ENCODE data around the gene TMC3. TPM values are rescaled to one million over a fixed set of nuclear protein-coding genes. Genes with fewer than 3 reads are reported as not detected.

The TMC3 gene
- total RNA-seq, 1 donor from 2014 or later, result 0.52 TPM

GRCh38 chr15:81375461-81375860 lies 1.4 kb upstream of the TMC3 start:
- FAIRE-seq, result no peak
- H3K27ac Mint-ChIP-seq (ENCODE audit: unreplicated experiment), result no peak overlapping the region
- no peak overlapping the region for H3K4me3 ChIP-seq (ENCODE audit: insufficient read depth, low read depth, low read length)
- no peak for DNase-seq (ENCODE audit: low read depth)
- H3K79me2 ChIP-seq (ENCODE audit: insufficient read depth, low read length), result no peaks in the 10 kb centered on the region
- peaks cover 3% of the 10 kb centered on the region for H3K27me3 Mint-ChIP-seq (ENCODE audit: low read depth, unreplicated experiment)
- H2AFZ ChIP-seq (ENCODE audit: low read depth, low read length), result no peak overlapping the region
- no peaks in the 10 kb centered on the region for H4K20me1 ChIP-seq (ENCODE audit: insufficient read depth, low read length)
- H3K9ac ChIP-seq (ENCODE audit: low read length), result no peak overlapping the region
- H3K4me1 Mint-ChIP-seq (ENCODE audit: low read depth, unreplicated experiment), result peaks cover 13% of the 10 kb centered on the region
- no peaks in the 10 kb centered on the region for H3K36me3 ChIP-seq (ENCODE audit: insufficient read depth, low read length)
- no peaks in the 10 kb centered on the region for H3K4me1 ChIP-seq (ENCODE audit: insufficient read depth, low read length)
- no peak overlapping the region for H3K4me2 ChIP-seq (ENCODE audit: low read length)
- H3K4me3 Mint-ChIP-seq (ENCODE audit: unreplicated experiment), result no peak overlapping the region
- H3K9me3 Mint-ChIP-seq (ENCODE audit: unreplicated experiment), result no peaks in the 10 kb centered on the region
- no peak for TF ChIP-seq EZH2 (IDR thresholded peaks at IDR 0.05; ENCODE audit: insufficient read depth, low read length)
- TF ChIP-seq CTCF (IDR thresholded peaks at IDR 0.05; ENCODE audit: insufficient read depth, low read depth, low read length), result no peak
- no peaks in the 10 kb centered on the region for H3K9me3 ChIP-seq (ENCODE audit: insufficient read depth, low read depth, low read length)
- H3K27ac ChIP-seq (ENCODE audit: low read depth, low read length), result no peak overlapping the region
- no peaks in the 10 kb centered on the region for H3K36me3 Mint-ChIP-seq (ENCODE audit: low read depth, unreplicated experiment)
- H3K27me3 ChIP-seq (ENCODE audit: insufficient read depth, low read length), result peaks cover 14% of the 10 kb centered on the region

- Histone ChIP-seq H3K4me2 (ENCODE audit: low read length) (no peak overlapping the region), H3K4me1 (ENCODE audit: insufficient read depth, low read length) (no peaks in the 10 kb centered on the region), H3K36me3 (ENCODE audit: insufficient read depth, low read length) (no peaks in the 10 kb centered on the region), H3K79me2 (ENCODE audit: insufficient read depth, low read length) (no peaks in the 10 kb centered on the region), H3K27me3 (ENCODE audit: insufficient read depth, low read length) (peaks cover 11% of the 10 kb centered on the region), H2AFZ (ENCODE audit: low read depth, low read length) (no peak overlapping the region), H4K20me1 (ENCODE audit: insufficient read depth, low read length) (no peaks in the 10 kb centered on the region), H3K4me3 (ENCODE audit: insufficient read depth, low read depth, low read length) (no peak overlapping the region), H3K9me3 (ENCODE audit: insufficient read depth, low read depth, low read length) (no peaks in the 10 kb centered on the region), H3K27ac (ENCODE audit: low read depth, low read length) (no peak overlapping the region), H3K9ac (ENCODE audit: low read length) (no peak overlapping the region)
- Mint-ChIP-seq H3K36me3 (ENCODE audit: low read depth, unreplicated experiment) (no peaks in the 10 kb centered on the region), H3K9me3 (ENCODE audit: unreplicated experiment) (no peaks in the 10 kb centered on the region), H3K4me3 (ENCODE audit: unreplicated experiment) (no peak overlapping the region), H3K27me3 (ENCODE audit: low read depth, unreplicated experiment) (peaks cover 3% of the 10 kb centered on the region), H3K27ac (ENCODE audit: unreplicated experiment) (no peak overlapping the region), H3K4me1 (ENCODE audit: low read depth, unreplicated experiment) (peaks cover 13% of the 10 kb centered on the region)
- FAIRE-seq (no peak), DNase-seq (ENCODE audit: low read depth) (no peak)
- no peak for TF ChIP-seq CTCF (IDR thresholded peaks at IDR 0.05; ENCODE audit: insufficient read depth, low read depth, low read length)
- no peak for TF ChIP-seq EZH2 (IDR thresholded peaks at IDR 0.05; ENCODE audit: insufficient read depth, low read length)
Observed at GRCh38 chr15:81373176-81373575, 837 bp downstream of the TMC3 start.

GRCh38 chr15:81372575-81372974 lies 1.4 kb downstream of the TMC3 start:
- TF ChIP-seq EZH2 (IDR thresholded peaks at IDR 0.05; ENCODE audit: insufficient read depth, low read length), result no peak
- TF ChIP-seq CTCF (IDR thresholded peaks at IDR 0.05; ENCODE audit: insufficient read depth, low read depth, low read length), result no peak
- Histone ChIP-seq H3K9me3 (ENCODE audit: insufficient read depth, low read depth, low read length) (no peaks in the 10 kb centered on the region), H4K20me1 (ENCODE audit: insufficient read depth, low read length) (no peaks in the 10 kb centered on the region), H3K79me2 (ENCODE audit: insufficient read depth, low read length) (no peaks in the 10 kb centered on the region), H3K4me3 (ENCODE audit: insufficient read depth, low read depth, low read length) (no peak overlapping the region), H3K4me2 (ENCODE audit: low read length) (no peak overlapping the region), H3K9ac (ENCODE audit: low read length) (no peak overlapping the region), H3K27me3 (ENCODE audit: insufficient read depth, low read length) (peaks cover 11% of the 10 kb centered on the region), H3K27ac (ENCODE audit: low read depth, low read length) (no peak overlapping the region), H3K4me1 (ENCODE audit: insufficient read depth, low read length) (no peaks in the 10 kb centered on the region), H3K36me3 (ENCODE audit: insufficient read depth, low read length) (no peaks in the 10 kb centered on the region), H2AFZ (ENCODE audit: low read depth, low read length) (no peak overlapping the region)
- FAIRE-seq (no peak), DNase-seq (ENCODE audit: low read depth) (no peak)
- Mint-ChIP-seq H3K27me3 (ENCODE audit: low read depth, unreplicated experiment) (peaks cover 3% of the 10 kb centered on the region), H3K4me3 (ENCODE audit: unreplicated experiment) (no peak overlapping the region), H3K9me3 (ENCODE audit: unreplicated experiment) (no peaks in the 10 kb centered on the region), H3K4me1 (ENCODE audit: low read depth, unreplicated experiment) (peaks cover 13% of the 10 kb centered on the region), H3K36me3 (ENCODE audit: low read depth, unreplicated experiment) (no peaks in the 10 kb centered on the region), H3K27ac (ENCODE audit: unreplicated experiment) (no peak overlapping the region)
